Activated CD4-positive, alpha-beta T cell treated with anti-CD3 and anti-CD28 coated beads, Interleukin-2, amount 10 ng/mL, durations not matched to agents 7 days and 5 days (primary cell): ENCODE data around the gene NUDCD2. TPM values are rescaled to one million over a fixed set of nuclear protein-coding genes. Genes with fewer than 3 reads are reported as not detected.
"Not testable (repeated sequence)": the region's sequence is repeated elsewhere in the genome, so short reads cannot be mapped to it uniquely, and the experiment has no call there.

Source experiments
- CTCF ChIA-PET: fragments of 350-600 bp; sonication (Branson Sonifier 250); formaldehyde crosslinking; loops from one replicate; lab custom pipeline; 2021; ENCODE audit warnings: antibody characterized with exemption; lab: Charles Lee
- POLR2A ChIA-PET: fragments of 350-600 bp; sonication (Branson Sonifier 250); formaldehyde crosslinking; loops from one replicate; lab custom pipeline; 2021; ENCODE audit warnings: antibody characterized with exemption; lab: Charles Lee
- DNase-seq: peaks from one replicate; pipeline ENCODE4 v3.0.0-alpha.2; 2020
- H3K27ac Mint-ChIP-seq: one replicate; pipeline ENCODE4 v1.8.0; 2021; ENCODE audit warnings: mild to moderate bottlenecking, moderate library complexity, mixed read lengths
- H3K27me3 Mint-ChIP-seq: one replicate; pipeline ENCODE4 v1.8.0; 2021; ENCODE audit warnings: mixed read lengths
- H3K36me3 Mint-ChIP-seq: one replicate; pipeline ENCODE4 v1.8.0; 2021; ENCODE audit warnings: low read depth, mixed read lengths
- H3K4me1 Mint-ChIP-seq: one replicate; pipeline ENCODE4 v1.8.0; 2021; ENCODE audit warnings: mixed read lengths
- H3K4me3 Mint-ChIP-seq: one replicate; pipeline ENCODE4 v1.8.0; 2021; ENCODE audit warnings: mild to moderate bottlenecking, moderate library complexity, mixed read lengths
- H3K9me3 Mint-ChIP-seq: one replicate; pipeline ENCODE4 v1.8.0; 2021; ENCODE audit warnings: mixed read lengths
- total RNA-seq, 2 experiments: library from RNA; stranded (reverse); gene quantifications; one replicate each; pipeline ENCODE4 v1.2.3, GENCODE V29; 2021

Gene NUDCD2
- total RNA-seq, 2 experiments from 2014 or later: 29.9 to 33.1 TPM

DNA sequence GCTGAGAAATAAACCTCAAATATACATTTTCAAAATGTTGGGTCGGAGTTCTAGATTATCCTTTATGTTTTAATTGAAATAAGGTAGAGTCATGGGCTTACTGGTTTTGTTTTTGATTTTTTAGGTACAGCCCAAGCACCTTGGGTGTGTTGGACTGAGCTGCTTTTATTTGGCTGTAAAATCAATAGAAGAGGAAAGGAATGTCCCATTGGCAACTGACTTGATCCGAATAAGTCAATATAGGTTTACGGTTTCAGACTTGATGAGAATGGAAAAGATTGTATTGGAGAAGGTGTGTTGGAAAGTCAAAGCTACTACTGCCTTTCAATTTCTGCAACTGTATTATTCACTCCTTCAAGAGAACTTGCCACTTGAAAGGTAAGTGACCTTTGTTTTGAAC, 18.9 kb downstream of the NUDCD2 start:
- no peak overlapping the region for H3K4me3 Mint-ChIP-seq
- ChIA-PET CTCF (interaction anchor here (1.9 to 3.9 kb wide), 3 partner anchors 10 to 19 kb away, joined by 4 to 28 read pairs (median 5); partner anchors contain the start of genes HMMR and NUDCD2), POLR2A (no interaction called here)
- no peaks in the 10 kb centered on the region for H3K9me3 Mint-ChIP-seq
- no peaks in the 10 kb centered on the region for H3K27me3 Mint-ChIP-seq
- H3K4me1 Mint-ChIP-seq: peaks cover 46% of the 10 kb centered on the region
- no peak overlapping the region for H3K27ac Mint-ChIP-seq
- no peak for DNase-seq
- peaks cover 43% of the 10 kb centered on the region for H3K36me3 Mint-ChIP-seq

DNA sequence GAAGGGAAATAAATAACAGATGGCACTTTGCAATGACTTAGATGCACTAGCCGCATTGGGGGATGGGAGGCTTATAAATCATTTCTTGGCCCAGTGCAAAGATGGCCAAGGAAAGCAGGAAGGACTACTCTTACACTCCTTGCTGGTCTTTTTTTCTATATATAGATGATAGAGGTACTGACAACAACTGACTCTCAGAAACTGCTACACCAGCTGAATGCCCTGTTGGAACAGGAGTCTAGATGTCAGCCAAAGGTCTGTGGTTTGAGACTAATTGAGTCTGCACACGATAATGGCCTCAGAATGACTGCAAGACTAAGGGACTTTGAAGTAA, 20.8 kb downstream of the NUDCD2 start:
- peaks cover 46% of the 10 kb centered on the region for H3K4me1 Mint-ChIP-seq
- peak overlapping the region; percentile 92 for H3K27ac Mint-ChIP-seq
- no peaks in the 10 kb centered on the region for H3K9me3 Mint-ChIP-seq
- ChIA-PET CTCF (interaction anchor here (1.1 to 3.9 kb wide), 2 partner anchors 9 to 21 kb away, joined by 3 to 28 read pairs; partner anchors contain the start of genes HMMR and NUDCD2), POLR2A (interaction anchor here (0.7 kb wide), 1 partner anchor 29 kb away, joined by 3 read pairs; no protein-coding TSS in a partner anchor)
- H3K27me3 Mint-ChIP-seq: peaks cover 4% of the 10 kb centered on the region
- H3K36me3 Mint-ChIP-seq: peaks cover 38% of the 10 kb centered on the region
- DNase-seq: no peak
- H3K4me3 Mint-ChIP-seq: peak overlapping the region; percentile 91

DNA sequence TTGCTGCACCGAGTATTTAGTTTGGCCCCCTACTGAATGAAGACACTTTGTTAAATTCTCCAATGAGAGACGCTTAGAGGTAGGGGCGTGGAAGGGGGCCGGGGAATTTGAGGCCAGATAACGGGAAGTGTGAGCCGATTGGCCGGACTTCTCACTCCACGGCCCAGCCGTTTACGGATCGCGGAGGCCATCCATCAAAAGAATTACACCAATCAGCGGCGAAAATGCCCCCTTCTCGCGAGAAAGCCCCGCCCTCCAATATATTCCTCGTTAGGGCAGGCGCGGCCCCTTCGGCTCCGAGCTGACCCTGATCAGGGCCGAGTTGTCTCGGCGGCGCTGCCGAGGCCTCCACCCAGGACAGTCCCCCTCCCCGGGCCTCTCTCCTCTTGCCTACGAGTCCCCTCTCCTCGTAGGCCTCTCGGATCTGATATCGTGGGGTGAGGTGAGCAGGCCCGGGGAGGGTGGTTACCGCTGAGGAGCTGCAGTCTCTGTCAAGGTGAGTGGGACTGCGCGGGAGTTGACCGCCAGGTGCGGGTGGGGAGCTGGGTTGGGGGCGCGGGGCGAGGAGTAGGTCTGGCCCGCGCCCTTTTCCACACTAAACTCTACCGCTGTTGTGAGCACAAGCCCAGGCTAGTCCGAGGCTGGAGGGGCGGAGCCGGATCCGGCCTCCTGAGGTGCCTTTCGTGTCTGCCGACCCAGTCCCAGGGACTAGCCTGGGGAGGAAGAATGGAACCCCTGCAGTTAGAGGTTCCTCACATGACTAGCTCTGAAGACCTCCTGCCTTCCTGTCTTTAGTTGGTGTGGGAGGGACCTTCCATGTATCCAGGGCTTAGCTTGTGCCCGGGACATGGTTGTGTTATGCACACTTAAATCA, 22.4 kb downstream of the NUDCD2 start, which contains the start of gene CCNG1:
Gene CCNG1, plus strand, starts transcription at position 287 of the 874 bp plus-strand sequence. CDS start 1,662 bp downstream, outside the sequence.
- Mint-ChIP-seq H3K27ac (peak within 1 kb of the TSS; percentile 92), H3K4me1 (peaks cover 46% of the 10 kb centered on the region), H3K36me3 (peaks cover 28% of the 10 kb centered on the region), H3K4me3 (peak within 1 kb of the TSS; percentile 91), H3K9me3 (no peaks in the 10 kb centered on the region), H3K27me3 (peaks cover 8% of the 10 kb centered on the region)
- ChIA-PET POLR2A (interaction anchor here (1.5 kb wide), 1 partner anchor 23 kb away, joined by 6 read pairs; the partner anchor contains the start of genes HMMR and NUDCD2), CTCF (interaction anchor here (1.0 to 1.9 kb wide), 5 partner anchors 11 to 24 kb away, joined by 3 to 9 read pairs (median 3); partner anchors contain the start of genes HMMR and NUDCD2)
- peak; percentile 94 for DNase-seq

DNA sequence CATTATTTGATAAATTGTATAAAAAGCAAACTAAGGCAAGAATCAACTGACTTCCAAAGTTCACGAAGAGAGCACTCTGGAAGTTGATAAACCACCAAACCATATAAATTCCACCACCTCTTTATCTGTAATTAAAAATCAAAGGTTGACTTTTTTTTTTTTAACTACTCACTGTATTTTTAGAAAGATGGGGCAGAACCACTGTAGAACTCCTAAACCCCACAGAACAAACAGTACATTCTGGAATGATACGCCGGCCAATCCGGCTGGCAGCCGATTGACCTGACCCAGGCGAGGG, 22.9 kb downstream of the NUDCD2 start:
- Mint-ChIP-seq H3K27ac (peak overlapping the region; percentile 92), H3K4me3 (peak overlapping the region; percentile 91), H3K27me3 (peaks cover 12% of the 10 kb centered on the region), H3K36me3 (peaks cover 22% of the 10 kb centered on the region), H3K4me1 (peaks cover 42% of the 10 kb centered on the region), H3K9me3 (no peaks in the 10 kb centered on the region)
- ChIA-PET CTCF (interaction anchor here (1.0 to 1.9 kb wide), 3 partner anchors 22 to 24 kb away, joined by 3 to 9 read pairs (median 4); partner anchors contain the start of genes HMMR and NUDCD2), POLR2A (interaction anchor here (1.5 kb wide), 1 partner anchor 23 kb away, joined by 6 read pairs; the partner anchor contains the start of genes HMMR and NUDCD2)
- DNase-seq: no peak

DNA sequence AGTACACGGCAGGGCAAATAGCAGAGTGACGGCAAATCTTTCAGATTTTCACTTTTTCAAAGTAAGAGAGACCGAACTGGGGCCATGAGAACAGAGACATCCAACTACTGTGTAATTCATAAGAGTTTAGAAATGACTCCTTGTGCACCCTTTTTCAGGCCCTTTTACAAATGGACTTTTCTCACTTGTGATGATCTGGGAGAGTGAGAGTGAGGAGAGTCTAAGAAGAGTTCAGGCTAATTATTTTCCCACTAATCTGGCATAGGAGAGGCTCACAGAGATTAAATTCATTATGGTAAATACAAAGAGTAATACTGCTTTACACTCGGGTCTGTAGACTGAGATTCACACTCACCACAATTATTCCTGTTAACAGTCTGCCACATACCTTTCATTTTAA, 23.4 kb downstream of the NUDCD2 start:
- POLR2A ChIA-PET: no interaction called here
- Mint-ChIP-seq H3K4me3 (peak overlapping the region; percentile 91), H3K4me1 (peaks cover 42% of the 10 kb centered on the region), H3K27ac (peak overlapping the region; percentile 92), H3K27me3 (peaks cover 16% of the 10 kb centered on the region), H3K36me3 (peaks cover 21% of the 10 kb centered on the region), H3K9me3 (no peaks in the 10 kb centered on the region)
- CTCF ChIA-PET: no interaction called here
- DNase-seq: no peak

DNA sequence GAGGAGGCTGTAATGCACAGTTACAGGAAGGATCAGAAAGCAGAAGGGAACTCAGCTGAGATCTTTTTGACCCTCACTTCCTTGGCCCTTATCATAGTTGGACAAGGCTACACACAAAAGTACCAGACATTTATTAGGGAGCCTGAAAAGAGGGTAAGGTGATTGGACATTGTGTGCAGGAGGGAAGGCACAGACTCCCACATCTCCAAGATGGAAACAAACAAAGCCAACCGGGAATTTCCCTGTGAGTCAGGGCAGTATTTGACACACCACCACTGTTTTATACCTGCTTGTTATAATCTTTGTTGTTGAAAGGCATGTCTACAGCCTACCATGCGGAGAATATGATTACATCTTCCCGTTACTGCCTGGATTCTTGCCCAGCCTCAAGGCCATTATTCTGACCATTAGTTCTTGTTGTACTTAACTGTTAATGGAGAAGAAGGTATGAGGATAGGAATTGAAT, 25.5 kb downstream of the NUDCD2 start:
- ChIA-PET POLR2A (no interaction called here), CTCF (interaction anchor here (1.2 kb wide), 1 partner anchor 24 kb away, joined by 3 read pairs; no protein-coding TSS in a partner anchor)
- H3K27me3 Mint-ChIP-seq: peaks cover 16% of the 10 kb centered on the region
- H3K4me3 Mint-ChIP-seq: no peak overlapping the region
- peaks cover 9% of the 10 kb centered on the region for H3K36me3 Mint-ChIP-seq
- H3K27ac Mint-ChIP-seq: no peak overlapping the region
- H3K9me3 Mint-ChIP-seq: no peaks in the 10 kb centered on the region
- DNase-seq: no peak
- H3K4me1 Mint-ChIP-seq: peaks cover 27% of the 10 kb centered on the region

DNA sequence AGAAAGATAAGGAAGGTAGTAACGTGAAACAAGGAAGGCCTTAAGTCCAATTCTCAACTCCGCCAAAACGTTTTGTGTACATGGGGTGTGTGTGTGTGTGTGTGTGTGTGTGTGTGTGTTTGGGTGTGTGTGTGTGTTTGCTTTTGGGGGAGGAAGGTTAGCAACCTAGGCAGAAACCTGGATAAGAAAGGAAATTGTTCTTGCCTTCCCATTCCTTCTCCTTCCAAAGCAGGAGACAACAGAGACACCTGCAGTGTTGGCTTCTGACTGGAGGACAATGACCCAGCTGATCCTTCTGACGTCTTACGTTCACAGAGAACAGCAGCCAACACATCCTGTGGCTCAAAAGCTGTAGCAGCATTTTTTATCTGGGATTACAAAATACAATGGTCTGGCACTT, 26.6 kb downstream of the NUDCD2 start:
- no peak overlapping the region for H3K27ac Mint-ChIP-seq
- peaks cover 4% of the 10 kb centered on the region for H3K36me3 Mint-ChIP-seq
- CTCF ChIA-PET: interaction anchor here (1.2 kb wide), 1 partner anchor 25 kb away, joined by 3 read pairs; no protein-coding TSS in a partner anchor
- POLR2A ChIA-PET: no interaction called here
- DNase-seq: no peak
- H3K27me3 Mint-ChIP-seq: peaks cover 16% of the 10 kb centered on the region
- H3K4me1 Mint-ChIP-seq: peaks cover 15% of the 10 kb centered on the region
- no peak overlapping the region for H3K4me3 Mint-ChIP-seq
- H3K9me3 Mint-ChIP-seq: no peaks in the 10 kb centered on the region

DNA sequence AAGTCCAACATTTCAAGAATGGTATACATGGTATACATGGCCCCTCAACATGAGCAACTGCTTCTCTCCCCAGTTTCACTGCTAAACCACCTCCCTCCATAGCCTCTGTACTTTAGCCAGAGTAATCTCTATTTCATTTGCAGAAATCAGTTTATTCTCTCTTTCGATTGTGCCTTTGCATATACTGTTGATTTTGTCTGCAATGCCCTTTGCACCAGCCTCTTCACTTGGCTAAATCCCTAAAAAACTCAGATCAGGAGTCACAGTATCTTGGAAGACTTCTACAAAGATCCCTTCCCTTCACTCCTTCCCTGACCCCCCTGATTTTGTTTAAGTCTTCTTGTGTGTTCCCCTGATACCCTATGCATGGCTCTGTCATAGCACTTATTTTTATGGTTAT, 27.4 kb downstream of the NUDCD2 start:
- CTCF ChIA-PET: no interaction called here
- no peak overlapping the region for H3K27ac Mint-ChIP-seq
- H3K36me3 Mint-ChIP-seq: no peaks in the 10 kb centered on the region
- no peaks in the 10 kb centered on the region for H3K9me3 Mint-ChIP-seq
- peaks cover 12% of the 10 kb centered on the region for H3K4me1 Mint-ChIP-seq
- no peak overlapping the region for H3K4me3 Mint-ChIP-seq
- DNase-seq: no peak
- POLR2A ChIA-PET: no interaction called here
- peaks cover 19% of the 10 kb centered on the region for H3K27me3 Mint-ChIP-seq

DNA sequence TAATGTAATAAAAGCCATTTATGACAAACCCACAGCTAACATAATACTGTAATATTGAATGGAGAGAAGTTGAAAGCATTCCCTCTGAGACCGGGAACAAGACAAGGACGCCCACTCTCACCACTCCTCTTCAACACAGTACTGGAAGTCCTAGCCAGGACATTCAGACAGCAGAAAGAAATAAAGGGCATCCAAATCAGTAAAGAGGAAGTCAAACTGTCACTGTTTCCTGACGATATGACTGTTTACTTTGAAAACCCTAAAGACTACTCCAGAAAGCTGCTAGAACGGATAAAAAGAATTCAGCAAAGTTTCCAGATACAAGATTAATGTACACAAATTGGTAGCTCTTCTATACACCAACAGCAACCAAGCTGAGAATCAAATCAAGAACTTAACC, 33.8 kb downstream of the NUDCD2 start:
- peaks cover 12% of the 10 kb centered on the region for H3K27me3 Mint-ChIP-seq
- H3K4me1 Mint-ChIP-seq, H3K36me3 Mint-ChIP-seq, H3K9me3 Mint-ChIP-seq, H3K27ac Mint-ChIP-seq, POLR2A ChIA-PET, H3K4me3 Mint-ChIP-seq, DNase-seq, CTCF ChIA-PET: not testable (repeated sequence)

DNA sequence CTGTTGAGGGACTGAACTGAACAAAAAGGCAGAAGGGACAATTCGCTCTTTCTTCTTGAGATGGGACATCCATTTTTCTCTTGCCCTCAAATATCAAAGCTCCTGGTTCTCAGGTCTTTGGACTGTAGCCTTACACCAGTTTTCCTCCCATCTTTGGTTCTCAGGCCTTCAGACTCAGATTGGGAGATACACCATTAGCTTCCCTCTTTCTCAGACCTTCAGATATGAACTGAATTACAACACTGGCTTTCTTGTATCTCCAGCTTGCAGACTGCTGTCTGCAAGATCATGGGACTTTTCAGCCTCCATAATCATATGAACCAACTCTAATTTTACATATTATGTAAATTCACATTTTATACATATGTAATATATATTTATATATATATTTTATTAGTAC, 35.1 kb downstream of the NUDCD2 start:
- Mint-ChIP-seq H3K36me3 (no peaks in the 10 kb centered on the region), H3K27ac (no peak overlapping the region), H3K9me3 (no peaks in the 10 kb centered on the region), H3K4me3 (no peak overlapping the region), H3K4me1 (peaks cover 5% of the 10 kb centered on the region), H3K27me3 (peaks cover 12% of the 10 kb centered on the region)
- CTCF ChIA-PET: interaction anchor here (0.8 kb wide), 1 partner anchor 13 kb away, joined by 3 read pairs; no protein-coding TSS in a partner anchor
- no peak for DNase-seq
- POLR2A ChIA-PET: no interaction called here

DNA sequence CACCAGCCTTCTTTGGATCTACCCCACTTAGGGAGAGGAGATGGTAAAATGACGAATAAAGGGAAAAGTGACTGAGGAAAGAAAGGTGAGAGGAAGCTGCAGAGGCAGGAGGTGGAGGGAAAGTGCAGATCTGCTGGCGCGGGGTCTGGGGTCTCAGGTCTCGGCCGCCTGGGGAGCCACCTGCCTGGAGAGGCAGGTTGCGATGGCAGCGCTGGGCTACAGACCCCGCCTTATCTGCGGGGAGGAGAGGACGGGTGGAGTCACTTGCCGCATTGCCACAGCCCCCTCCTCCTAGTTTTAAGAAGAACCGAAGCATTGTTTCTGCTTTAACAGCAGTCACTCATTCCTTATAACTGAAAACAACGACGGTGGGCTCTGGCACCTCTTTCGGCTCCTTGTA, 44.2 kb downstream of the NUDCD2 start:
- CTCF ChIA-PET, DNase-seq, H3K36me3 Mint-ChIP-seq, H3K4me1 Mint-ChIP-seq, POLR2A ChIA-PET, H3K9me3 Mint-ChIP-seq, H3K27ac Mint-ChIP-seq, H3K4me3 Mint-ChIP-seq: not testable (repeated sequence)
- H3K27me3 Mint-ChIP-seq: peaks cover 24% of the 10 kb centered on the region

DNA sequence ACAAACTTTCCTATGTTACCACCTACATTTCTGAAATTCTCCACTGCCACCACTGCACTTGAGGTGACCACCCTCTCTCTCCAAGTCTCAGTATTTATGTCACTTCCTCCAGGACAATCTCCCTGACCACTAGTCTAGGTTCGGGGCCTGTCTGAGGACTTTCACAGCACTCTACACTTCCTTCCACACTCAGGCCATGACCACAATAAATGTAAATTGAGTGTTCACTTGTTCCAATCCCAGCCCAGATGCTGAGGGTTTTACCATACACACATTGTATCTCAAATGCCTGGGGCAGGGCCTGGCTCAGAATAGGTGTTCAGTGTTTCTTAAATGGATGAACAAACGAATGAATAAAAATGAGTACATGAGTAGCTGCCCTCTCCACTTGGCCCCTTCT, 49.4 kb downstream of the NUDCD2 start:
- ChIA-PET POLR2A (interaction anchor here (0.5 kb wide), 1 partner anchor 29 kb away, joined by 3 read pairs; no protein-coding TSS in a partner anchor), CTCF (no interaction called here)
- Mint-ChIP-seq H3K4me1 (peaks cover 2% of the 10 kb centered on the region), H3K27ac (no peak overlapping the region), H3K36me3 (no peaks in the 10 kb centered on the region), H3K4me3 (no peak overlapping the region), H3K9me3 (no peaks in the 10 kb centered on the region), H3K27me3 (peaks cover 12% of the 10 kb centered on the region)
- DNase-seq: no peak

DNA sequence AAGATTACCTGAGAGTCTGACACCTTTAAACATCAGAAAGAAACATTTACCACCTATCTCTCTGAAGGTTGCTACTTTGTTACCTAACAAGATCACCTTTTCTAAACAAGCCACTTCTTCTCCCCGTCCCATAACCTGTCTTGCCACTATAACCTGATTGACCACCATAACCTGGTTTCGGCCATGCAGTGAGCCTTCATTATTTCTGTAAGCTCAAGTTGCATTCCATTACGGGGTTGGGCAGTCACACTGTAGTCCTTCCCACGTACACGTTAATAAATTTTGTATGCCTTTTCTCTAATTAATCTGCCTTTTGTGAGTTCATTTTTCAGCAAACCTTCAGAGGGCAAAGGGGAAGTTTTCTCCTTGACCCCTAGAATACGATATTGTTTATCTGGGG, 50.5 kb downstream of the NUDCD2 start:
- Mint-ChIP-seq H3K36me3 (no peaks in the 10 kb centered on the region), H3K4me3 (no peak overlapping the region), H3K9me3 (no peaks in the 10 kb centered on the region), H3K27ac (no peak overlapping the region), H3K27me3 (peaks cover 6% of the 10 kb centered on the region), H3K4me1 (peaks cover 2% of the 10 kb centered on the region)
- POLR2A ChIA-PET: no interaction called here
- no peak for DNase-seq
- CTCF ChIA-PET: interaction anchor here (1.4 to 1.5 kb wide), 2 partner anchors 12 to 18 kb away, joined by 3 to 5 read pairs; no protein-coding TSS in a partner anchor
